Parathyroid adenoma (tissue), 2 donors: Measurements from ENCODE around the gene COMT.
A peak's percentile ranks its signal among the peaks of the same experiment; 100 is the strongest.

Experiments used
- H2AFZ ChIP-seq: fragments of 300-600 bp; sonication (generic); one replicate; pipeline ENCODE4 v1.7.0; 2017; ENCODE audit warnings: antibody characterized with exemption, mild to moderate bottlenecking
- H3K27ac ChIP-seq: fragments of 300-600 bp; sonication (generic); one replicate; pipeline ENCODE4 v1.7.0; 2017
- H3K27me3 ChIP-seq: fragments of 300-600 bp; sonication (generic); one replicate; pipeline ENCODE4 v1.7.0; 2017; ENCODE audit warnings: low read length; ENCODE audit not compliant: control insufficient read depth, insufficient read depth
- H3K36me3 ChIP-seq: fragments of 300-600 bp; sonication (generic); one replicate; pipeline ENCODE4 v1.7.0; 2017; ENCODE audit warnings: low read length; ENCODE audit not compliant: control insufficient read depth, insufficient read depth
- H3K4me1 ChIP-seq: fragments of 300-600 bp; sonication (generic); one replicate; pipeline ENCODE4 v1.7.0; 2017; ENCODE audit warnings: control low read depth
- H3K4me2 ChIP-seq: fragments of 300-600 bp; sonication (generic); one replicate; pipeline ENCODE4 v1.7.0; 2017; ENCODE audit warnings: low read length
- H3K4me3 ChIP-seq: fragments of 300-600 bp; sonication (generic); one replicate; pipeline ENCODE4 v1.7.0; 2017; ENCODE audit warnings: low read depth, low read length
- H3K79me2 ChIP-seq: fragments of 300-600 bp; sonication (generic); one replicate; pipeline ENCODE4 v1.7.0; 2017; ENCODE audit warnings: control low read depth
- H3K9ac ChIP-seq: fragments of 300-600 bp; sonication (generic); one replicate; pipeline ENCODE4 v1.7.0; 2017; ENCODE audit warnings: mild to moderate bottlenecking
- H3K9me3 ChIP-seq: fragments of 300-600 bp; sonication (generic); one replicate; pipeline ENCODE4 v1.7.0; 2017; ENCODE audit warnings: low read length; ENCODE audit not compliant: control insufficient read depth
- CTCF ChIP-seq: fragments of 300-600 bp; sonication (generic); IDR thresholded peaks from one replicate; pipeline ENCODE4 v1.7.0; 2017; ENCODE audit warnings: antibody characterized with exemption, mild to moderate bottlenecking
- donor health status: primary hyperparathyroidism.

The COMT gene

GRCh38 chr22:19963863-19964642 is 22.5 kb downstream of the COMT start:
- Histone ChIP-seq H3K4me3 (no peak overlapping the region), H3K4me1 (peaks cover 4% of the 10 kb centered on the region), H3K79me2 (no peaks in the 10 kb centered on the region), H3K27me3 (no peaks in the 10 kb centered on the region), H2AFZ (no peak overlapping the region), H3K36me3 (no peaks in the 10 kb centered on the region), H3K4me2 (peak overlapping the region; percentile 57), H3K27ac (no peak overlapping the region), H3K9ac (no peak overlapping the region), H3K9me3 (no peaks in the 10 kb centered on the region)
- no peak for TF ChIP-seq CTCF

- no peak overlapping the region for H3K9ac ChIP-seq
- H3K4me3 ChIP-seq = no peak overlapping the region
- H3K27me3 ChIP-seq = no peaks in the 10 kb centered on the region
- H3K27ac ChIP-seq = no peak overlapping the region
- no peaks in the 10 kb centered on the region for H3K79me2 ChIP-seq
- no peaks in the 10 kb centered on the region for H3K9me3 ChIP-seq
- no peak overlapping the region for H3K4me2 ChIP-seq
- no peak overlapping the region for H2AFZ ChIP-seq
- H3K36me3 ChIP-seq = no peaks in the 10 kb centered on the region
- H3K4me1 ChIP-seq = peaks cover 4% of the 10 kb centered on the region
- no peak for TF ChIP-seq CTCF
Measured at GRCh38 chr22:19964701-19965386, 23.3 kb downstream of the COMT start.

- H3K4me3 ChIP-seq = no peak overlapping the region
- TF ChIP-seq CTCF = no peak
- no peak overlapping the region for H3K4me2 ChIP-seq
- H3K9me3 ChIP-seq = no peaks in the 10 kb centered on the region
- H3K9ac ChIP-seq = no peak overlapping the region
- no peaks in the 10 kb centered on the region for H3K27me3 ChIP-seq
- no peak overlapping the region for H2AFZ ChIP-seq
- H3K36me3 ChIP-seq = no peaks in the 10 kb centered on the region
- no peaks in the 10 kb centered on the region for H3K79me2 ChIP-seq
- H3K4me1 ChIP-seq = peaks cover 4% of the 10 kb centered on the region
- H3K27ac ChIP-seq = no peak overlapping the region
Measured at GRCh38 chr22:19965771-19966709, 24.5 kb downstream of the COMT start.

- H3K36me3 ChIP-seq = no peaks in the 10 kb centered on the region
- no peaks in the 10 kb centered on the region for H3K9me3 ChIP-seq
- H3K4me3 ChIP-seq = no peak overlapping the region
- peaks cover 4% of the 10 kb centered on the region for H3K4me1 ChIP-seq
- no peak for TF ChIP-seq CTCF
- no peak overlapping the region for H3K9ac ChIP-seq
- no peak overlapping the region for H3K4me2 ChIP-seq
- H3K27ac ChIP-seq = no peak overlapping the region
- H3K79me2 ChIP-seq = no peaks in the 10 kb centered on the region
- H3K27me3 ChIP-seq = no peaks in the 10 kb centered on the region
- no peak overlapping the region for H2AFZ ChIP-seq
Measured at GRCh38 chr22:19966908-19967750, 25.6 kb downstream of the COMT start.
